HUES6 (cell line): ENCODE results near the gene MYO18B.
"Not testable (repeated sequence)": the region's sequence is repeated elsewhere in the genome, so short reads cannot be mapped to it uniquely, and the experiment has no call there.

Experiments used
- H3K27ac ChIP-seq: 2 replicates; pipeline ENCODE4 v1.7.0; 2013; ENCODE audit warnings: low read depth, mild to moderate bottlenecking, low read length, inconsistent platforms
- H3K27me3 ChIP-seq: 2 replicates; pipeline ENCODE4 v1.6.1; 2013; ENCODE audit warnings: low read length; ENCODE audit not compliant: control insufficient read depth, insufficient read depth
- H3K36me3 ChIP-seq: 2 replicates; pipeline ENCODE4 v1.6.1; 2013; ENCODE audit warnings: low read length; ENCODE audit not compliant: control insufficient read depth, insufficient read depth
- H3K4me1 ChIP-seq: 2 replicates; pipeline ENCODE4 v1.6.1; 2013; ENCODE audit warnings: low read length; ENCODE audit not compliant: control insufficient read depth, insufficient read depth
- H3K4me3 ChIP-seq: 2 replicates; pipeline ENCODE4 v1.5.1; 2013; ENCODE audit warnings: low read depth, low read length
- H3K9ac ChIP-seq: one replicate; pipeline ENCODE4 v1.6.1; 2013; ENCODE audit warnings: mild to moderate bottlenecking, low read length
- H3K9me3 ChIP-seq: 2 replicates; pipeline ENCODE4 v1.6.1; 2013; ENCODE audit warnings: low read depth, low read length; ENCODE audit not compliant: control insufficient read depth, insufficient read depth

MYO18B gene

GRCh38 chr22:25698978-25699377 lies 43.0 kb upstream of the MYO18B start:
- no peak overlapping the region for H3K9ac ChIP-seq
- peaks cover 3% of the 10 kb centered on the region; the same call in 1 of the 2 replicates for H3K4me1 ChIP-seq
- H3K9me3 ChIP-seq: no peaks in the 10 kb centered on the region
- peaks cover 6% of the 10 kb centered on the region; the same call in 1 of the 2 replicates for H3K36me3 ChIP-seq
- no peak overlapping the region for H3K27ac ChIP-seq
- no peak overlapping the region for H3K4me3 ChIP-seq
- no peaks in the 10 kb centered on the region for H3K27me3 ChIP-seq

GRCh38 chr22:25701056-25701780 lies 40.8 kb upstream of the MYO18B start:
- no peaks in the 10 kb centered on the region for H3K27me3 ChIP-seq
- no peak overlapping the region for H3K4me3 ChIP-seq
- H3K9me3 ChIP-seq: no peaks in the 10 kb centered on the region
- H3K36me3 ChIP-seq: peaks cover 5% of the 10 kb centered on the region; the same call in 1 of the 2 replicates
- no peak overlapping the region for H3K9ac ChIP-seq
- no peaks in the 10 kb centered on the region for H3K4me1 ChIP-seq
- H3K27ac ChIP-seq: no peak overlapping the region

GRCh38 chr22:25702040-25702439 lies 39.9 kb upstream of the MYO18B start:
- H3K4me1 ChIP-seq: no peaks in the 10 kb centered on the region
- no peak overlapping the region for H3K4me3 ChIP-seq
- H3K27ac ChIP-seq: no peak overlapping the region
- H3K36me3 ChIP-seq: peaks cover 5% of the 10 kb centered on the region; the same call in 1 of the 2 replicates
- no peak overlapping the region for H3K9ac ChIP-seq
- no peaks in the 10 kb centered on the region for H3K9me3 ChIP-seq
- no peaks in the 10 kb centered on the region for H3K27me3 ChIP-seq

GRCh38 chr22:25702571-25703167 lies 39.3 kb upstream of the MYO18B start:
- H3K4me1 ChIP-seq: no peaks in the 10 kb centered on the region
- H3K9ac ChIP-seq: no peak overlapping the region
- peaks cover 5% of the 10 kb centered on the region; the same call in 1 of the 2 replicates for H3K36me3 ChIP-seq
- H3K27me3 ChIP-seq: no peaks in the 10 kb centered on the region
- H3K4me3 ChIP-seq: no peak overlapping the region
- no peak overlapping the region for H3K27ac ChIP-seq
- no peaks in the 10 kb centered on the region for H3K9me3 ChIP-seq

DNA sequence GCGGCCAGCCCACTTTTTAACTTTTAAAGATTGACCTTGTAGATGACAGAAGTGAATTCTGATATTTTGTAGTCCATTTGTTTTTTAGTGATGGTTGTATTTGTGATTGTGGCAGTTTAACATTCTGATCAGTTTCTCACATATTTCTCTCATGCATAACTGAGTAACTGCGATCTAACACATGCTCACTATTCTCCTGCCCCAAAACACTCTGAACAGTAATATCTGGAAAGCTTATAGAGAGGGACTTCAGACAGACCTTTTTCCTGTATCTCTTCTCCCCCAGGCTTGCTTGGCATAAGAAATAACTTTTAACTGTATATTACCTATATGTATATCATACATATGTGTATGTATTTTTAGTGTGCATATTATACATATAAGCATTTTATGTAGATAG lies 37.3 kb upstream of the MYO18B start:
- Histone ChIP-seq H3K36me3 (peaks cover 5% of the 10 kb centered on the region; the same call in 1 of the 2 replicates), H3K27me3 (no peaks in the 10 kb centered on the region), H3K27ac (no peak overlapping the region), H3K4me1 (no peaks in the 10 kb centered on the region), H3K9ac (no peak overlapping the region), H3K4me3 (no peak overlapping the region), H3K9me3 (no peaks in the 10 kb centered on the region)

DNA sequence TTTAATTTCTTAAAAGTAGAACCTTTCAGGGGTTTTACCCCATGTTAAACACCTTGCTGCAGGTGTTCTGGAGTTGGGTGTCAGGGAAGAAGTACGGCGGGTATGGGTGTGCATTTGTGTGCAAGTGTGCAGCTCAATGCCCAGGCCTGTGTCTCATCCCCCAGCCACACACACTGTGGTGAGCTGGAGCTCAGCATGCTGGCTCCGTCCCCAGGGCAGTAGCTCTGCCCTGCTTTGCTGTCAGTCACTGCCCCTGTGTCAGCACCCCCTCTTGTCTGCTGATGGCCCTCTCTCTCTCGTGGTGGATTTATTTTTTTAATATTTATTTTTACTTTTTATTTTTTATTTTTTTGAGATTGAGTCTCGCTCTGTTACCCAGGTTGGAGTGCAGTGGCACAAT lies 35.8 kb upstream of the MYO18B start:
- H3K9ac ChIP-seq: no peak overlapping the region
- no peaks in the 10 kb centered on the region for H3K27me3 ChIP-seq
- H3K4me3 ChIP-seq: no peak overlapping the region
- peaks cover 5% of the 10 kb centered on the region; the same call in 1 of the 2 replicates for H3K36me3 ChIP-seq
- no peaks in the 10 kb centered on the region for H3K4me1 ChIP-seq
- no peaks in the 10 kb centered on the region for H3K9me3 ChIP-seq
- H3K27ac ChIP-seq: no peak overlapping the region

GRCh38 chr22:25708430-25708829 lies 33.6 kb upstream of the MYO18B start:
- not testable (repeated sequence) for H3K36me3 ChIP-seq, H3K27ac ChIP-seq, H3K4me1 ChIP-seq, H3K4me3 ChIP-seq, H3K9me3 ChIP-seq, H3K9ac ChIP-seq, H3K27me3 ChIP-seq

- Histone ChIP-seq H3K9ac (no peak overlapping the region), H3K4me1 (no peaks in the 10 kb centered on the region), H3K27ac (no peak overlapping the region), H3K36me3 (peaks cover 10% of the 10 kb centered on the region; the same call in 1 of the 2 replicates), H3K27me3 (no peaks in the 10 kb centered on the region), H3K4me3 (no peak overlapping the region), H3K9me3 (no peaks in the 10 kb centered on the region)
Observed at GRCh38 chr22:25709758-25710157, 32.2 kb upstream of the MYO18B start.

- no peaks in the 10 kb centered on the region for H3K27me3 ChIP-seq
- H3K4me1 ChIP-seq: no peaks in the 10 kb centered on the region
- peaks cover 12% of the 10 kb centered on the region; the same call in 1 of the 2 replicates for H3K36me3 ChIP-seq
- no peak overlapping the region for H3K4me3 ChIP-seq
- H3K27ac ChIP-seq: no peak overlapping the region
- no peak overlapping the region for H3K9ac ChIP-seq
- no peaks in the 10 kb centered on the region for H3K9me3 ChIP-seq
Observed at GRCh38 chr22:25710501-25710900, 31.5 kb upstream of the MYO18B start.

GRCh38 chr22:25711491-25711890 lies 30.5 kb upstream of the MYO18B start:
- Histone ChIP-seq H3K27ac (no peak overlapping the region), H3K9me3 (no peaks in the 10 kb centered on the region), H3K4me3 (no peak overlapping the region), H3K36me3 (peaks cover 12% of the 10 kb centered on the region; the same call in 1 of the 2 replicates), H3K4me1 (peaks cover 1% of the 10 kb centered on the region; the same call in 1 of the 2 replicates), H3K27me3 (no peaks in the 10 kb centered on the region), H3K9ac (no peak overlapping the region)

DNA sequence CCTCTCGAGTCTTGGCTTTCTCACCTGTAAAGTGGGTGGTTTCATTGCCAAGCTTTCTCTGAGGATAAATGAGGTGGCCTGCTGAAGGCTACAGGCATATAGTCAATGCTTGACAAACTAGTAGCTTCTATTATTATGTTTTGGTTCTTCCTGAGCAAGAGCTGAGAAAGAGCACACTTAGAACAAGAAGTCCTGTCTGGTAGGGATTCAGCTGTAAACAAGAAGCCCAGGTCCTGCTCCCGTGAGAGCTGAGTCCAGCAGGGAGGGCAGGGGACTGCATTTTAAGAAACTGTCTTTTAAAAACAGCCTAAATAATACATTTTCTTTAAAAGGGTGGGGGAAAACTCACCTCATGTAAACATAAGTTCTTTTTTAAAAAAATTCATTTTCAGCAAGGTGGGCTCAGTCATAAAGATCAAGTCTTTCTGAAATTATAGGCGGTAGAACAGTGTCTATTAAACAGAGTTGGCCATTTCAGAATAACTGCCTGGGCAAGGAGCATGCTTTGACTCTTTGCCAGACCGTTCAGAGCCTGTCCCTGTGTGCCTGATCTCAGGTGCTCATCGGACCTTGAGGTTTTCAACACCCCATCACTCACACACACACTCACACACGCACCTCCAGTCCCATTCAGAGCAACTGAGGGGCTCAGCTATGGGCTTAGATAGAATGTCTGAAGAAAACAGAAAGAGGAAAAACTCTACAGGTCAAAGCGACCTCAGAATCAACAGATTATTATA lies 29.2 kb upstream of the MYO18B start:
- Histone ChIP-seq H3K4me3 (no peak overlapping the region), H3K9ac (no peak overlapping the region), H3K4me1 (peaks cover 7% of the 10 kb centered on the region; the same call in 1 of the 2 replicates), H3K9me3 (no peaks in the 10 kb centered on the region), H3K36me3 (peaks cover 12% of the 10 kb centered on the region; the same call in 1 of the 2 replicates), H3K27ac (no peak overlapping the region), H3K27me3 (no peaks in the 10 kb centered on the region)
